Measurements from ENCODE around the gene TCN2.

DNA sequence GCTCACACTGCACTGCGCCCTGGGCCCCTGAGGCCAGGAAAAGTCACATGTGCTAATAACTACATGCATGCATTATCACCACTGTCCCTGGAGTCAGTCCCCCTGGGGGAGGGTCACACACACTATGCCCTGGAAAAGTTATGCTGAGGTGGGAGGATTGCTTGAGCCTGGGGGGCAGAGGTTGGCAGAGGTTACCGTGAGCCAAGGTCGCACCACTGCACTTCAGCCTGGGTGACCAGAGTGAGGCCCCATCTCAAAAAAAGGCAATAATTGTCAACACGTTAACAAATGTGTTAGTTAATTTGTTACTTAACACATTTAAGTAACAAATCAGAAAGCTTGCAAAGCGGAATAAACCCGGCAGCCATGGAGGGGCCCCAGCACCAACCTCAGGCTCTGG lies 47.1 kb upstream of the TCN2 start:
- TF ChIP-seq ZNF19 (tag by site-specific recombination; IDR thresholded peaks at IDR 0.05; ENCODE audit: low read depth) = no peak
- no peak for TF ChIP-seq ZNF449 (tag by site-specific recombination; IDR thresholded peaks at IDR 0.05)
- no peak for TF ChIP-seq ZNF335 (tag by site-specific recombination; conservative IDR thresholded peaks at IDR 0.05)
- TF ChIP-seq PRDM10 (tag by site-specific recombination; IDR thresholded peaks at IDR 0.05) = no peak
